ENCODE data around the gene NLGN2. TPM values are rescaled to one million over a fixed set of nuclear protein-coding genes. Genes with fewer than 3 reads are reported as not detected.

The NLGN2 gene
- total and polyA plus RNA-seq, 4 donors, result 0.24 to 2.4 (median 0.90) TPM

GRCh38 chr17:7370853-7371252 is 36.8 kb upstream of the NLGN2 start (continued):
- TF ChIP-seq REST (IDR thresholded peaks at IDR 0.05) (no peak), JUND (IDR thresholded peaks at IDR 0.05) (no peak), SP1 (IDR thresholded peaks at IDR 0.05) (no peak), MAX (IDR thresholded peaks at IDR 0.05) (no peak), RAD21 (IDR thresholded peaks at IDR 0.05) (no peak), FOXA2 (IDR thresholded peaks at IDR 0.05) (no peak), HNF4G (IDR thresholded peaks at IDR 0.05) (no peak)

DNA sequence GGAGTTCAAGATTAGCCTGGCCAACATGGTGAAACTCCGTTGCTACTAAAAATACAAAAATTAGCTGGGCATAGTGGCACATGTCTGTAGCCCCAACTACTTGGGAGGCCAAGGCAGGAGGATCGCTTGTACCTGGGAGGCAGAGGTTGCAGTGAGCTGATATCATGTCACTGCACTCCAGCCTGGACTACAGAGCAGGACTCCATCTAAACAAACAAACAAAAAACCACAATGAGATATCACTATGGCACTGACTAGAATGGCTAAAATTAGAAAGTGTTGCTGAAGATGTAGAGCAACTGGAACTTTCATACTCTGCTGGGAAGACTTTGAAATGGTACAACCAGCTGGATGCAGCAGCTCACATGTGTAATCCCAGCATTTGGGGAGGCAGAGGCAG is 33.3 kb upstream of the NLGN2 start:
- no peaks in the 10 kb centered on the region for H3K36me3 ChIP-seq (ENCODE audit: control insufficient read depth in 4 of 4, insufficient read depth in 3 of 4, low read depth in 1 of 4, low read length in 3 of 4)
- H3K9me3 ChIP-seq (ENCODE audit: control insufficient read depth in 4 of 4, low read length in 3 of 4), result no peaks in the 10 kb centered on the region
- no peak overlapping the region for H3K4me3 ChIP-seq (ENCODE audit: low read depth in 1 of 3, low read length in 3 of 3)
- WGBS, result 89% methylated on average over 2 of the region's 2 CpGs
- no peaks in the 10 kb centered on the region for H3K27me3 ChIP-seq (ENCODE audit: control insufficient read depth in 4 of 4, insufficient read depth in 4 of 4, low read length in 3 of 4)
- no peak for TF ChIP-seq RXRA (IDR thresholded peaks at IDR 0.05)
- no peak for TF ChIP-seq FOXA1 (IDR thresholded peaks at IDR 0.05)
- no peak for TF ChIP-seq GABPA (IDR thresholded peaks at IDR 0.05 in 1 of 2, conservative IDR thresholded peaks at IDR 0.05 in 1 of 2)
- no peak for TF ChIP-seq SP1 (IDR thresholded peaks at IDR 0.05)
- H3K9ac ChIP-seq (ENCODE audit: low read depth in 1 of 2, low read length in 2 of 2), result no peak overlapping the region
- no peaks in the 10 kb centered on the region for H3K4me1 ChIP-seq (ENCODE audit: control insufficient read depth in 4 of 4, insufficient read depth in 4 of 4, low read length in 3 of 4)
- DNase-seq (ENCODE audit: low spot score), result no peak
- no peak overlapping the region for H3K27ac ChIP-seq (ENCODE audit: low read depth in 1 of 2, low read length in 2 of 2)

GRCh38 chr17:7379134-7379533 is 28.5 kb upstream of the NLGN2 start:
- peaks cover 6 to 18% (median 12%) of the 10 kb centered on the region in 4 donors for H3K4me1 ChIP-seq (ENCODE audit: control insufficient read depth in 4 of 4, insufficient read depth in 4 of 4, low read length in 3 of 4)
- H3K9ac ChIP-seq (ENCODE audit: low read depth in 1 of 2, low read length in 2 of 2), result no peak overlapping the region
- WGBS, result 91% methylated on average over 3 of the region's 3 CpGs
- H3K36me3 ChIP-seq (ENCODE audit: control insufficient read depth in 4 of 4, insufficient read depth in 3 of 4, low read depth in 1 of 4, low read length in 3 of 4), result no peaks in the 10 kb centered on the region
- TF ChIP-seq NR2F2 (IDR thresholded peaks at IDR 0.05), result no peak
- TF ChIP-seq TAF1 (conservative IDR thresholded peaks at IDR 0.05), result no peak
- TF ChIP-seq YY1 (IDR thresholded peaks at IDR 0.05), result no peak
- TF ChIP-seq MAX (IDR thresholded peaks at IDR 0.05), result no peak
- TF ChIP-seq HNF4A (conservative IDR thresholded peaks at IDR 0.05), result no peak
- no peak for TF ChIP-seq RXRA (IDR thresholded peaks at IDR 0.05)
- TF ChIP-seq CTCF (IDR thresholded peaks at IDR 0.05; ENCODE audit: low read depth, low read length, missing input control), result no peak
- no peak overlapping the region for H3K4me3 ChIP-seq (ENCODE audit: low read depth in 1 of 3, low read length in 3 of 3)
- DNase-seq (ENCODE audit: low spot score), result no peak
- peaks cover 0 to 3% (median 0%) of the 10 kb centered on the region in 4 donors for H3K27me3 ChIP-seq (ENCODE audit: control insufficient read depth in 4 of 4, insufficient read depth in 4 of 4, low read length in 3 of 4)
- H3K27ac ChIP-seq (ENCODE audit: low read depth in 1 of 2, low read length in 2 of 2), result no peak overlapping the region
- no peaks in the 10 kb centered on the region for H3K9me3 ChIP-seq (ENCODE audit: control insufficient read depth in 4 of 4, low read length in 3 of 4)
